Measurements from ENCODE around the gene ADAM15.

DNA sequence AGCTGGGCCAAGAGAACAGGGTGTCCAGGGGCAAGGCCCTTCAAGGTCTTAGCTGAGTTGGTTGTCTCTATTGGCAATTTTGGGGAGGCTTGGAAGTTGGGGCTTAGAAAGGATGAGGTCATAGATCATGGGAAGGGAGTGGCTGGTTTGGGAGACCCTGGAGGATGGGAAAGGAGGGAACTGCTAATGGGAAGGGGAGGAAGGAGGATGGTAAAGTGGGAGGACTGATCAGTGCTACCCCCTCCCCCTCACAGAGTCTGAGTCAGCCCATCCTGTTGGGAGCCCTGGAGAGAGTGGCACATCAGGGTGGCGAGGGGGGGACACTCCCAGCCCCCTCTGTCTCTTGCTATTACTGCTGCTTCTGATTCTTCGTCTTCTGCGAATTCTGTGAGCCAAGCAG, 17.5 kb downstream of the ADAM15 start:
- TF ChIP-seq, protein P1, sequence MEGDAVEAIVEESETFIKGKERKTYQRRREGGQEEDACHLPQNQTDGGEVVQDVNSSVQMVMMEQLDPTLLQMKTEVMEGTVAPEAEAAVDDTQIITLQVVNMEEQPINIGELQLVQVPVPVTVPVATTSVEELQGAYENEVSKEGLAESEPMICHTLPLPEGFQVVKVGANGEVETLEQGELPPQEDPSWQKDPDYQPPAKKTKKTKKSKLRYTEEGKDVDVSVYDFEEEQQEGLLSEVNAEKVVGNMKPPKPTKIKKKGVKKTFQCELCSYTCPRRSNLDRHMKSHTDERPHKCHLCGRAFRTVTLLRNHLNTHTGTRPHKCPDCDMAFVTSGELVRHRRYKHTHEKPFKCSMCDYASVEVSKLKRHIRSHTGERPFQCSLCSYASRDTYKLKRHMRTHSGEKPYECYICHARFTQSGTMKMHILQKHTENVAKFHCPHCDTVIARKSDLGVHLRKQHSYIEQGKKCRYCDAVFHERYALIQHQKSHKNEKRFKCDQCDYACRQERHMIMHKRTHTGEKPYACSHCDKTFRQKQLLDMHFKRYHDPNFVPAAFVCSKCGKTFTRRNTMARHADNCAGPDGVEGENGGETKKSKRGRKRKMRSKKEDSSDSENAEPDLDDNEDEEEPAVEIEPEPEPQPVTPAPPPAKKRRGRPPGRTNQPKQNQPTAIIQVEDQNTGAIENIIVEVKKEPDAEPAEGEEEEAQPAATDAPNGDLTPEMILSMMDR (IDR thresholded peaks at IDR 0.05; ENCODE audit: control extremely low read depth in 1 of 3, insufficient read depth in 1 of 3, low read depth in 1 of 3, low read length in 3 of 3), result no peak
- TF ChIP-seq EP300 (IDR thresholded peaks at IDR 0.05; ENCODE audit: borderline replicate concordance in 1 of 2, low read depth in 2 of 2, low read length in 2 of 2) (no peak), YY1 (IDR thresholded peaks at IDR 0.05; ENCODE audit: low read depth, low read length) (no peak), CBX5 (IDR thresholded peaks at IDR 0.05; ENCODE audit: low read depth, low read length) (no peak), BRCA1 (IDR thresholded peaks at IDR 0.05; ENCODE audit: low read depth, low read length) (no peak), EZH2 (IDR thresholded peaks at IDR 0.05; ENCODE audit: low read depth, low read length, severe bottlenecking) (no peak), HDAC6 (IDR thresholded peaks at IDR 0.05; ENCODE audit: low read depth, low read length) (no peak), CEBPB (IDR thresholded peaks at IDR 0.05; ENCODE audit: low read depth, low read length) (no peak), TEAD4 (IDR thresholded peaks at IDR 0.05; ENCODE audit: low read depth, low read length) (no peak), JUND (IDR thresholded peaks at IDR 0.05; ENCODE audit: low read length) (no peak)
- TF ChIP-seq, protein P2, sequence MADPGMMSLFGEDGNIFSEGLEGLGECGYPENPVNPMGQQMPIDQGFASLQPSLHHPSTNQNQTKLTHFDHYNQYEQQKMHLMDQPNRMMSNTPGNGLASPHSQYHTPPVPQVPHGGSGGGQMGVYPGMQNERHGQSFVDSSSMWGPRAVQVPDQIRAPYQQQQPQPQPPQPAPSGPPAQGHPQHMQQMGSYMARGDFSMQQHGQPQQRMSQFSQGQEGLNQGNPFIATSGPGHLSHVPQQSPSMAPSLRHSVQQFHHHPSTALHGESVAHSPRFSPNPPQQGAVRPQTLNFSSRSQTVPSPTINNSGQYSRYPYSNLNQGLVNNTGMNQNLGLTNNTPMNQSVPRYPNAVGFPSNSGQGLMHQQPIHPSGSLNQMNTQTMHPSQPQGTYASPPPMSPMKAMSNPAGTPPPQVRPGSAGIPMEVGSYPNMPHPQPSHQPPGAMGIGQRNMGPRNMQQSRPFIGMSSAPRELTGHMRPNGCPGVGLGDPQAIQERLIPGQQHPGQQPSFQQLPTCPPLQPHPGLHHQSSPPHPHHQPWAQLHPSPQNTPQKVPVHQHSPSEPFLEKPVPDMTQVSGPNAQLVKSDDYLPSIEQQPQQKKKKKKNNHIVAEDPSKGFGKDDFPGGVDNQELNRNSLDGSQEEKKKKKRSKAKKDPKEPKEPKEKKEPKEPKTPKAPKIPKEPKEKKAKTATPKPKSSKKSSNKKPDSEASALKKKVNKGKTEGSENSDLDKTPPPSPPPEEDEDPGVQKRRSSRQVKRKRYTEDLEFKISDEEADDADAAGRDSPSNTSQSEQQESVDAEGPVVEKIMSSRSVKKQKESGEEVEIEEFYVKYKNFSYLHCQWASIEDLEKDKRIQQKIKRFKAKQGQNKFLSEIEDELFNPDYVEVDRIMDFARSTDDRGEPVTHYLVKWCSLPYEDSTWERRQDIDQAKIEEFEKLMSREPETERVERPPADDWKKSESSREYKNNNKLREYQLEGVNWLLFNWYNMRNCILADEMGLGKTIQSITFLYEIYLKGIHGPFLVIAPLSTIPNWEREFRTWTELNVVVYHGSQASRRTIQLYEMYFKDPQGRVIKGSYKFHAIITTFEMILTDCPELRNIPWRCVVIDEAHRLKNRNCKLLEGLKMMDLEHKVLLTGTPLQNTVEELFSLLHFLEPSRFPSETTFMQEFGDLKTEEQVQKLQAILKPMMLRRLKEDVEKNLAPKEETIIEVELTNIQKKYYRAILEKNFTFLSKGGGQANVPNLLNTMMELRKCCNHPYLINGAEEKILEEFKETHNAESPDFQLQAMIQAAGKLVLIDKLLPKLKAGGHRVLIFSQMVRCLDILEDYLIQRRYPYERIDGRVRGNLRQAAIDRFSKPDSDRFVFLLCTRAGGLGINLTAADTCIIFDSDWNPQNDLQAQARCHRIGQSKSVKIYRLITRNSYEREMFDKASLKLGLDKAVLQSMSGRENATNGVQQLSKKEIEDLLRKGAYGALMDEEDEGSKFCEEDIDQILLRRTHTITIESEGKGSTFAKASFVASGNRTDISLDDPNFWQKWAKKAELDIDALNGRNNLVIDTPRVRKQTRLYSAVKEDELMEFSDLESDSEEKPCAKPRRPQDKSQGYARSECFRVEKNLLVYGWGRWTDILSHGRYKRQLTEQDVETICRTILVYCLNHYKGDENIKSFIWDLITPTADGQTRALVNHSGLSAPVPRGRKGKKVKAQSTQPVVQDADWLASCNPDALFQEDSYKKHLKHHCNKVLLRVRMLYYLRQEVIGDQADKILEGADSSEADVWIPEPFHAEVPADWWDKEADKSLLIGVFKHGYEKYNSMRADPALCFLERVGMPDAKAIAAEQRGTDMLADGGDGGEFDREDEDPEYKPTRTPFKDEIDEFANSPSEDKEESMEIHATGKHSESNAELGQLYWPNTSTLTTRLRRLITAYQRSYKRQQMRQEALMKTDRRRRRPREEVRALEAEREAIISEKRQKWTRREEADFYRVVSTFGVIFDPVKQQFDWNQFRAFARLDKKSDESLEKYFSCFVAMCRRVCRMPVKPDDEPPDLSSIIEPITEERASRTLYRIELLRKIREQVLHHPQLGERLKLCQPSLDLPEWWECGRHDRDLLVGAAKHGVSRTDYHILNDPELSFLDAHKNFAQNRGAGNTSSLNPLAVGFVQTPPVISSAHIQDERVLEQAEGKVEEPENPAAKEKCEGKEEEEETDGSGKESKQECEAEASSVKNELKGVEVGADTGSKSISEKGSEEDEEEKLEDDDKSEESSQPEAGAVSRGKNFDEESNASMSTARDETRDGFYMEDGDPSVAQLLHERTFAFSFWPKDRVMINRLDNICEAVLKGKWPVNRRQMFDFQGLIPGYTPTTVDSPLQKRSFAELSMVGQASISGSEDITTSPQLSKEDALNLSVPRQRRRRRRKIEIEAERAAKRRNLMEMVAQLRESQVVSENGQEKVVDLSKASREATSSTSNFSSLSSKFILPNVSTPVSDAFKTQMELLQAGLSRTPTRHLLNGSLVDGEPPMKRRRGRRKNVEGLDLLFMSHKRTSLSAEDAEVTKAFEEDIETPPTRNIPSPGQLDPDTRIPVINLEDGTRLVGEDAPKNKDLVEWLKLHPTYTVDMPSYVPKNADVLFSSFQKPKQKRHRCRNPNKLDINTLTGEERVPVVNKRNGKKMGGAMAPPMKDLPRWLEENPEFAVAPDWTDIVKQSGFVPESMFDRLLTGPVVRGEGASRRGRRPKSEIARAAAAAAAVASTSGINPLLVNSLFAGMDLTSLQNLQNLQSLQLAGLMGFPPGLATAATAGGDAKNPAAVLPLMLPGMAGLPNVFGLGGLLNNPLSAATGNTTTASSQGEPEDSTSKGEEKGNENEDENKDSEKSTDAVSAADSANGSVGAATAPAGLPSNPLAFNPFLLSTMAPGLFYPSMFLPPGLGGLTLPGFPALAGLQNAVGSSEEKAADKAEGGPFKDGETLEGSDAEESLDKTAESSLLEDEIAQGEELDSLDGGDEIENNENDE (IDR thresholded peaks at IDR 0.05; ENCODE audit: insufficient replicate concordance, low read length), result no peak

Data from H1 (cell line).